HG03159 (cell line): Measurements from ENCODE around the gene C11orf91.
"Not testable (repeated sequence)": the region's sequence is repeated elsewhere in the genome, so short reads cannot be mapped to it uniquely, and the experiment has no call there.

Source experiments
- ATAC-seq: cut with Tn5 transposase; IDR thresholded peaks from one replicate; pipeline ENCODE4 v1.9.1; 2021; ENCODE audit warnings: mild to moderate bottlenecking, moderate library complexity; ENCODE audit not compliant: unreplicated experiment

Gene C11orf91

DNA sequence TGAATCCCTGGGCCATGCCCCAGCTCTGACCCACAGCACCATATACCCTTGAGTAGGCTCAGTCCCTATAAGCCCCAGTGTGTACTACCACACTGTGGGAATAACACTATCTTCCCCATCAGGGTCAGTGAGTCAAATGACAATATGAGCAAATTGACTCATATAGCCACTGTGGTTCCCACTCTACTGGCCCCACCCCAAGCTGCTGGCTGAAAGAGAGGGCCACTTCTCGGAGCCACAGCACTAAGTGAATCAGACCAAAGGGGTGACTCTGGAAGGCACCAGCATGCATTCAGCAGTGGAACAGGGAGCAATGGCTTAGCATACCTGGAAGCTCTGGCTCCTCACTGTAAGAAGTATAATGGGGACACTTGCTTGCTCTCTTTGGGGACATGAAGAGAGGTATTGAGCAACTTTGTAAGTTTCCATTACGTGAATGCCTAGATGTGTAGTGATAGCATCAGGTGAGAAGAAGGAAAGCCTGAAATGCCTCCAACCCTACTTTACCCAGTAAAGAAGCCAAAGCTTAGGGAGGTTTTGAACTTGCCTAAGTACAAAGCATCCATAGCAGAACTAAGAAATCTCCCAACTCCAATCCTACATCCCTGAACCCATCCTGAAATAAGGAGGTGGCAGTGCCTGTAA lies 22.1 kb upstream of the C11orf91 start:
- no peak for ATAC-seq

DNA sequence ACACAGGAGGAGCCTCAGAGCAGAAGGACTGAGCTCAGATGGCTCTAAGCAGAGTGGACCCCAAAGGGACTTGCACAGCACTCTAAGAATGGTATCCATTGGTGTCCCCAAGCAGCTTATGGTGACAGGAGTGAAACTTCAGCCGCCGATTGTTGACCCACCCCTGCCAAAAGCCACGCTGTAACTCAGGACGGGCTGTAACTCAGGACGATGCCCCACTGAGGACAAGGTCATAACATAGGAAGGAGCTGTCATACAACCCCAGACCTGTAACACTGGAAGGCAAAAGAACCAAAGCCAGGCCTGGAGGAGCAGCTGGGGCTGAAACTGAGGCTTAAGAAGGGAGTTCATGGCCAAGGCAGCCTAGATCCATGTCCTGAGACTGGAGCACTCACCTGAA lies 21.4 kb upstream of the C11orf91 start:
- no peak for ATAC-seq

DNA sequence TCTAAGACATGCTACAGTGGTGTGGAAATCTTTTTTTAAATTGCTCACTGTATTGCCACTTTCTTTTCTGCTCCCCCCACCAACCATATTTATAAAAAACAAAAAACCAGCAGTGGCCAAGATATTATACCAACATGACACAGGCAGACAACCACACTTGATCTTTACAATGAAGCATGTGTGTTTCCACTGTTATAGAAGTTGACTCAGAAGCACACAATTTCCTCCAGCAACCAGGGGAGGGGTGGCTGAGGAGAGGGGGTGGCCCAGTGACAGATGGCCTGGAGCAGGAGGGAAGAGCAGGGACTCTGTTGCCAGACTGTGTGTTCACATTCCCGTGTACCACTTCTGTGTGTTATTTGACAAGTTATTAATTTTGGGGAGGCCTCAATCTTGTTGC lies 20.8 kb upstream of the C11orf91 start:
- ATAC-seq = no peak

DNA sequence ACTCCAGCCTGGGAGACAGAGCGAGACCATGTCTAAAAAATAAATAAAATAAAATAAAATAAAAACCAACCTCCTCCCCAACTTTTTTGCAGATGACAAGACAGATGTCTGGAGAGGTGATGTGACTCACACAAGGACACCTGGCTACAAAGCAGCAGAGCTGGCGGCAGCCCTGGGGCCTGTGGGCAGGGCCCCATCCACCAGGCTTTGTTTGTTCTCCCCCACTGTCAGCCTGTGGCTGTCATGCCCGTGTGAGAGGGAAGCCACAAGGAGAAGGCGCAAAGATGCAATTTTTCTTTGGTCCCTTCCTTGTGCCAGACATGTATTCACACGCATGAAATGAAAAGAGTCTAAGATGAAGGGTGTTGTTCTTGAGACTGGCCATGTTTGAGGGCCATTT lies 19.0 kb upstream of the C11orf91 start:
- no peak for ATAC-seq

DNA sequence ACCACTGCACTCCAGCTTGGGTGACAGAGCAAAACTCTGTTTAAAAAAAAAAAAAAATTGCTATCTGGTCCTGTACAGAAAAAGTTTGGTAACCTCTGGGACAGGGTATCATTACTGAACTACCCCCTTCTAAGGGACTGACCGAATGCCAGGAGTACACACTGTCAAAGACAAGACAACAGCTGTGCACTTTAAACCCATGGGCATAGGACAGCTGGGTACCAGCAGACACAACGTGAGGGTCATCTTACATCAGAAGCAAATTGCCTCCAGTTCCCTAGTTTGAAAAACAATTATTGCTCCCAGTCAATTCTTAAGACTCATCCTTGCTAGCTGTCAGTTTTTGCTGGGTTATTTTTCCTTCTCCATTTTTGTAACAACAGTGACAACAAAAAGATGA lies 17.8 kb upstream of the C11orf91 start:
- ATAC-seq = no peak

DNA sequence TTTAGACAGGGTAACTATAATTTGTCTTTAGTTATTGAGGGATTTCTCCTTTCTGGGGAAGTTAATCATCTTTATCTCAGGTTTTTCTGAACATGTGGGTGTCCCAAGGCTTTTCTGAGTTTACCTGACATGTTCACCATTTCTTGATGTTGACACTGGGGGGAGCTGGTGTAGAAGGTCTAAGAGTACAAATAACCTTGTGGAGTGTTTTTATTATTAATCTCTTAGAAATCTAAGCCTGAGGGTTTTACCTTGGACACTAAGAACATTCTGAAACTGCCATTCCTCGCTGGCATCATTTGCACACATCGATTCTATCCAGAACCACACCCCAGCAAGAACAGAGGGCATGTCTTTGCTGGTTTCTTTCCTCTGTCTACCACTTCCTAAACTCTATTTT lies 15.6 kb upstream of the C11orf91 start:
- ATAC-seq = no peak

DNA sequence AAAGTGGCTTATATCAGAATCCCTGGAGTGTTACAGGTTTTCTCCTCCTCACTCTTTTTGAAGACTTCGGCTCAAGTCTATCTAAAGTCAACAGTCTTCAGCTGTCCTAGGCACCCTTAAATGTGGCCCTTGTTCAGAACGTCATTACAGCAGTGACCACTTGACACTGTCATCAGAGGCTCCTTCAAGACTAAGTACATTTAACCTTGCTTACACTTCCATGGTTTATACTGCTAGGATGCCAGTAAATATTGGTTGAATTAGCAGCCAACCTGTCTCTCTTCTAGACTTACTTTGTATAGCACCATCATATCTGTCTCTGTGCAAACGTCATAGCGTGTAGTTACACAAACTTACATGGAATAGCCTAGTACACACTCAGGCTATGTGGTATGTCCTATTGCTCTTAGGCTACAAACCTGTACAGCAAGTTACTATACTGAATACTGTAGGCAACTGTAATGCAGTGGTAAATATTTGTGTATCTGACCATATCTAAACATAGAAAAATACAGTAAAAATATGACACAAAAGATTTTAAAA lies 13.3 kb upstream of the C11orf91 start:
- ATAC-seq = no peak

DNA sequence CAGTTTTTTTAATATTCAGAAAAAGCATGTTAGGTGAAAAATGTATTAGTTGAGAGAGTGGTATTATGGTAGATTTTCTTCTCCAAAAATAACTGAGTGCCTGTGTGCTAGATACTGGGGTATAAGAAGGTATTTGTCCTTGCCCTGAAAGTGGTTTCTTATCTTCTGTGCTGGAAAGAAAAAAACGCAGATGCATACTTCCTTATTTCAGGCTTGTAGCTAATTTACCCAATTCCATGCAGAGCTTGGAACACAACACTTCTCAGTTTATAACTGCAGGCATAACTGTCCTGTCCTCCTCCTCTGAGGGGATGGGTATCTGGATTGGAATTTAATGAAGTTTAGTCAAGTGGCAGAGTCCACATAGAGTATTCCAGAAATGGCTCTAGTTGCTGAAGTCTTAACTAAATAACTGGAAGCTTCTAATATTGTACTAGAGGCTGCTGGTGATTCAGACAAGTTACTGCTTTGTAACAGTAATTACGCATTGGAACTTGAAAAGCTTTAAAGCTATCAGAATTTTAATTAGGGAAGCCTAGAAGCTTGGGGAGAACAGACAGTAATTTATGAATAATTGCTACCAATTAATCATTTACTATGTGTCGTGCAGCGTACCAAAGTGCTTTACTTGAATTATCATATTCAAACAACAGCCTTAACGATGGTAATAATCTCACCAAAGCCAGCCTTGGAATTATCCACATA lies 12.7 kb upstream of the C11orf91 start:
- ATAC-seq = no peak

DNA sequence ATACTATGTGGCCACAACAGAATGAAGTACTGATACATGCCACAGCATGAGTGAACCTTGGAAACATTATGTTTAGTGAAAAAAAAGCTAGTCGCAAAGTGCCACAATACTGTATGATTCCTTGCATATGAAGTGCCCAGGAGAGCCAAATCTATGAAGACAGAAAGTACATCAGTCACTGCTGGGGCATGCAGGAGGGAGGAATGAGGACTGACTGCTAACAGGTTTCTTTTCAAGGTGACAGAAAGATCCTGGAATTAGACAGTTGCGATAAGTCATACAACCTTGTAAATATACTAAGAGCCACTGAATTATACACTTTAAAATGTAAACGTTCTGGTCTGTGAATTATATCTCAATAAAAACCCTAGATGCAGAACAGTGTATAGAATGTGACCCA lies 11.8 kb upstream of the C11orf91 start:
- no peak for ATAC-seq

DNA sequence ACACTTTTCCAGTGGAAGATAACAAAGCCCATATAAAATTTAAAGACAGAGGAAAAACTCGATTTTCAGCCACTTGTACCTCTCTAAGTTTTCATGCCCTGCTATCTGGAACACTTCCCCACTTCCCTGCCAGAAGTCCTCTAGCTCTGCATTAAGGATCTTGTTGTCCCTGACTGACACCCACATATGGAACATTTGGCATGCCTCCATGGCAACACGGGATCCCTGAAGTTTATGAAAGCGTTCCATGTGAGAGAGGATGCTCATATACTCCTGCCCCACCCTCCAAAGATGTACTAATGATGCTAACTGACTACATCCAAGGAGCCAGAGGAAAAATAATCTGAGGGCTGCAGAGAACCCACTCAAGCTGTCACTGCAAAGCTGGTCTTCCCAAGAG lies 8.8 kb upstream of the C11orf91 start:
- ATAC-seq = no peak

DNA sequence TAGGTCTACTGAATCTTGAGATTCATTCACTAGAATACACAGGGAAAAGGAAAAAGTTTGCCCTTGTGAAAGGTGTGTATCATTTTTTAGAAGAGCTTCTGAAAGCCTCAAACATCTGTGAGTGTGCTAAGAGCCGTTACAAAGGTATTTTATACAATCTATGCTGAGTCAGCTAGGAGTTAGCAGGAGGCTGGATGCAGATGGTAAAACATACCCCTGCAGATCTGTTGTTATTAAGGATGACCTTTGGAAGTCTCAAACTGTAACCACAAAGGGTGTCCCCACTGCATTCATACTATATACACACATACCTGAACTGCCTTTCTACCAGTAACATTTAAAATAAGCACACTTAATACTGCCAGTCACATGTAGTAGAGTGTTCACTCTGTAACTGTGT lies 8.4 kb upstream of the C11orf91 start:
- no peak for ATAC-seq

DNA sequence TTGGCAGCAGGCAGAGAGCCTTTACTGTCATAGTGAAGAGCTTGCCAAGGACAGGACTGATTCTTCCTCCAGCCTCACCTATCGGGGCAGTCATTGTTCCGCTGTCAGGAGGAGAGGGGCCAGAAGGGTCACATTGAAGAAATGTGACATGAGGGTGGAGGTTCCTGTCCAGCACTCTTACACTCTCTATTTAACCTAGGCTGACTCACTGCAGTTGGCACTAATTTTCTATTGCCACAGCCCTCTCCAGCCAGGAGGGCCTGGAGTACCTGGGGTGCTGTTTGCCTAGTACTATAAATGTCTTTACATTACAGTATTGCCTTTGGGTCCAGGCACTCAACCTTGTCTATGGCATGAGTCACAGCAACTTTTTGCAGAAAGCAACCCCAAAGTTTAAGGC lies 7.2 kb upstream of the C11orf91 start:
- not testable (repeated sequence) for ATAC-seq

DNA sequence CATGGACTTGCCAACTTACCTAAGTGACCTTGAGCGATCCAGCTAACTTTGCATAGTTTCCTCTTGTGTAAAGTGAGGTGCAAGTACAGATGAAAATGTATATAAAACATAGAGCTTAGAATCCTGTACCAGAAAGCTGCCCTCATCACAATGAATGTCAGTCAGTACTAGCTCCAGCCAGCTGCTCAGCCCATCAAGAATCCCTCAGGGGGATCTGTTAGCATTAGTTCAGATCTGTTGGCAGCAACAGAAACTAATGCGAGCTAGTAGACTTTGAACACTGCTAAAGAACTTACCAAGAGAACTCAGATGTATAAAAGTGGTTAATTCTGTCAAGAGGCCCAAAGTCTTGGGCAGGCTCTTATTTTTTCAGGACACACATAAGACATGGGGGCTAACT lies 6.3 kb upstream of the C11orf91 start:
- ATAC-seq = no peak

DNA sequence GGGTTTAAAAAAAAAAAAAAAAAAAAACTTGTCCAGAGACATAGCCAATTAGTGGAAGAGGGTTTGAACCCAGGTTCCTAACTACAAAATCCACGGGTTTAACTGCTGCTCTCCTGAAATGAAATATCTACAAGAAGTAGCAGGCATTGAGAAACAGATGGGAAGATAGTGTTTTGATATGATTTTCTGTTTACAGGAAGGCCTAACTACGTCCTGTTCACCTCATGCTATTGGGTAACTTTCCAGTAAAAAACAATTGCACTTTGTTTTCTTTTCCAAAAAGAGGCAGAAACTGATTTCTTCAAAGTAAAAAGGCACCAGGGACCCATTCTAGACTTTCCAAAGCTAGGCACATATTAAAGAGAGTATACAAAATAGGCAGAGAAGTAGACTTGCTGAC lies 5.9 kb upstream of the C11orf91 start:
- no peak for ATAC-seq

DNA sequence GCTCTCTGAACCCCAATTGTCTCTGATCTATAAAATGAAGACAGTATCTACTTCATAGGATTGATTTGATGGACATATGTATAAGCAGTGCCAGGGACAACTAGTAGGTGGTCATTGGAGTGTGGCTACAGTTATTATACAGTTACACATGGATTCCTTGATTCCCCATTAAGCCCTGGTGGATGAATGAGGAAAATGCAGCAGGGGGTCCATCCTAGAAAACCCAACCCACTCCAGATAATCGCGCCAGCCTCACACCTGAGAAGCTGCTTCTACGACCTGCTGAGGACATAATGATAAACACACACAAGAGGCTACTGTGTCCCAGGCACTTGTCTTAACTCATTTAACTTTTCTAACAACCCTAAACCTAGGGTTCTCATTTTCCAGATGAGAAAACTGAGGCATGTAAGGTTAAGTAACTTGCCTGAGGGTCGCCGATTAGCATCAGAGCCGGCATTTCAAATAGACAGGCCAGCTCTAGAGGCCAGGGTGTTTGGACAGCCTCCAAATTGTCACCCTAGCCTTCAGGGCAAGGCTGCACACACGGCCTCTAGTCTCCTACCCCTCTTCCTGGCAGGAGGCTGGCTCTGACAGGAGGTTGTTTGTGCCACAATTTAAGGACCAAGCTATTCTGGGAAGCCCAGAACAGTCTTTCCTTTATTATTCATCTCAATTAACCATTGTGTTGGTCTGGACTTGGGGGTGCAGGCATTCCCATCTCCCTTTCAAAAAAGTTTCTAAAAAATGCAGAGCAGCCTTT lies 3.8 kb upstream of the C11orf91 start:
- ATAC-seq = no peak

DNA sequence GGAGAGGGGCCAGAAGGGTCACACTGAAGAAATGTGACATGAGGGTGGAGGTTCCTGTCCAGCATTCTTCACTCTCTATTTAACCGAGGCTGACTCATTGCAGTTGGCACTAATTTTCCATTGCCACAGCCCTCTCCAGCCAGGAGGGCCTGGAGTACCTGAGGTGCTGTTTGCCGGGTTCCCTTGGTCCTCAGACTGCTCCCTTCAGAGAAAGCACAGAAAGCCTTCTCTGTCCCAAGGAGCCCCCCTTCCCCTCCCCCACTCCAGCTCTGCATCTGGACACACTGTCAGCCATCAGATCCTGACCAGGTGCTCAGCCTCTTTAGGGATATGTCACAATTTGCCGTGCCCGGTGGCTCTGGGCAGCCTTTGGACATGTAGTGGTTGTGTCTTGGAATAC lies 3.2 kb upstream of the C11orf91 start:
- no peak for ATAC-seq

DNA sequence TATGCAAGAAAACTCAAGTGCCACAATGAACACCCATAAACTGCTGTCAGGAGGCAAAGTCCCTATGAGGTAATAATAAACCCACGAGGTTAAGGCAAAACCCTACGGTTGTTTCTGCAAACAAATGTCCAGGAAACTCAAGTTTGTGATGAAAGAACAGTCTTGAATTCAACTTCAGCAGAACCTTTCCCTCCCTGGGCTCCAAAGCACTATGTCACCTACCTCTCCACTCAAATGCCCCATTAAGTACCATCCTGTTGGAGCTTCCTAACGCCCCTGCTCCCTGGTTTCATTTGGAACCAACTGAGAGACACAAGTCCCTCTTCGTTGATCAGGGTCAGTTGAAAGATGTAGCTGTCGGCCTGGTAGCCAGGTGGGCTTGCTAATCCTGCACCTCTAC lies 2.6 kb upstream of the C11orf91 start:
- no peak for ATAC-seq

DNA sequence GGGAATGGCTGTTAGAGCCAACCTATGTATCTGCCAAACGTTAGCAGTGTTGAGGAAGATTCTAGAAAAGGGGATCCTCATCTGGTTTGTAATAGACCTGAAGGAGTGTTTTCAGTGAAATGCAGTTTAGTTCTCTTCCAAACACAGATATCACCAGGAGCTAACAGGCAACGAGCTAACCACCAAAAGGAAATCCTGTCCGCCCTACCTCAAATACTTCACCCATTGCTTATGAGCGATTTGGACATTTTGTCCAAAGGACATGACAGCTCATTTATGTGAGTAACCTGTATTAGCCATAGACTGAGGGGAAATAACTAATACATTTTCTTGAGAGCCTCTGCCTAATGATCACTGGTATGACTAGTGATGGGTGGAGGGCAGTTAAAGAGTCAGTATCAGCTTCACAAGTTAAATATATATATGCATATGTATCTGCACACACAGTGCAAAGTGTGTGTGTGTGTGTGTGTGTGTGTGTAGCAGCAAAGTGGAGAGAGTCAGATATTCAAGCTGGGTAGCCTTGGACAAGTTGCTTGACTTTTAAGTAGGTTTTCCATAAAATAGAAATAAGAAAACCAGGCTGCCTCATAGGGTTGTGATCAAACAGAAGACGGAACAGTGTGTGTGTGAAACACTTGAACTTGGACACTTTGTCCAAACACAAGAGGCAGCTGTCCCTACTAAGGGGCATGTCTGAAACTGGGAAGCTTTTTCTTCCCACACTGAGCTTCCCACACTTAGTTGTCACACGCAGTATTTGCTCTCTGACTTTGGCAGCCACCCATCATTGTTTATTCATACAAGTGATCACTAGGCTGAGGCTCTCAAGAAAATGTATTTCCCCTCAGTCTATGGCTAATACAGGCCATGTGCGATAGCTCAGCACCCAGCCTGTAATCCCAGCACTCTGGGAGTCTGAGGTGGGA lies 940 bp upstream of the C11orf91 start:
- no peak for ATAC-seq

DNA sequence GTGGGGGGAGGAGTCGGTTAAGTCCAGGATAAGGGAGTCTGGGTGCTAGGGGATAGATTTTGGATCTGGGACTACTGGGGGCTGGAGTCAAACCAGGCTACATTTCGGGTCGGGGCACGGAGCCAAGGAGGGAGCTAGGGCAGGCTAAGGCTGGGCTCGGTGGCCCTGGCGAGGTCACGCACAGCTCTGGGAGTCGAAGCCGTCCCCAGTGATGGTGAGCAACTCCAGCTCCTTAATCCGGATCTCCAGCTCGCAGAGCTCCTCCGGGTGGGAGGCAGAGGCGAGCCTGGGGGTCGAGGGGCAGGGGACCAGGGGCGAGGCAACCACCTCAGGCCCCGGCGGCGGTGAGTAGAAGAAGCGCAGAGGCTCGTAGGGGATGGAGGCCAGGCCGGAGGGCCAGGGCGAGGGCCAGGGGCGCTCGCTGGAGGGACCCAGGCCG lies 544 bp downstream of the C11orf91 start:
- ATAC-seq = no peak

DNA sequence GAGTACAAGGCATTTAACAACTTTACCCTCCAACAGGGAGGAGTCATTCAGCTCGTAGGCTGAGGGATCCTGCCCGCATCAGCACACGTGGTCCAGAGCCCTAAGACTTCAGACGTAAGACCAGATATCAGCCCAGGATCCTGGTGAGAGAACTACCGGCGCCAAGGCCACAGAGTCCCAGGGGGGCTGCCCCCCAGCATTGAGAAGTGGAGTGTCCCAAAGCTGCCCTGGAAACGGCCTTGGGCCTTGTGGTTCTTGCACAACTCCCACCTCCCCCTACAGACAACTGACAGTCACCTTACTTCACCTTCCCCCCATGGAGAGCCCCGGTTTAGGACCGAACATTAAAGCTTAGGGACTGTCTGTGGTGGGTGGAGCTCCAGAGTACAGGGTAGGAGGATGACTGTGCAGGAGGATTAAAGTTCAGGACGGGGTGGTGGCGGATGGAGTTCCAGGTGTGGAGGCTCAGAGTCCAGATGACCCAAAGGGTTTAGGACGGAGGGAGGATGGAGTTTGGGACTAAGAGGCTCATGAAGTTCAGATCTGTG lies 1.0 kb downstream of the C11orf91 start:
- ATAC-seq = no peak
